ENCODE measurements around the gene ERICH3. TPM values are rescaled to one million over a fixed set of nuclear protein-coding genes. Genes with fewer than 3 reads are reported as not detected.

Gene ERICH3
- polyA plus RNA-seq, 4 donors = 0.45 to 0.53 (median 0.49) TPM

GRCh38 chr1:74591949-74592348 lies 81.6 kb downstream of the ERICH3 start:
- no peak for DNase-seq (ENCODE audit: low read depth in 4 of 4, low spot score in 3 of 4)

GRCh38 chr1:74590288-74590687 lies 83.3 kb downstream of the ERICH3 start:
- DNase-seq (ENCODE audit: low read depth in 4 of 4, low spot score in 3 of 4) = no peak

- DNase-seq (ENCODE audit: low read depth in 4 of 4, low spot score in 3 of 4) = no peak
Observed at GRCh38 chr1:74587888-74588287, 85.7 kb downstream of the ERICH3 start.

- DNase-seq (ENCODE audit: low read depth in 4 of 4, low spot score in 3 of 4) = no peak
Observed at GRCh38 chr1:74586253-74586897, 87.2 kb downstream of the ERICH3 start.

GRCh38 chr1:74584185-74584584 lies 89.4 kb downstream of the ERICH3 start:
- no peak for DNase-seq (ENCODE audit: low read depth in 4 of 4, low spot score in 3 of 4)

- no peak for DNase-seq (ENCODE audit: low read depth in 4 of 4, low spot score in 3 of 4)
Observed at GRCh38 chr1:74583397-74583796, 90.2 kb downstream of the ERICH3 start.

- no peak for DNase-seq (ENCODE audit: low read depth in 4 of 4, low spot score in 3 of 4)
Observed at GRCh38 chr1:74579425-74579824, 94.2 kb downstream of the ERICH3 start.

- DNase-seq (ENCODE audit: low read depth in 4 of 4, low spot score in 3 of 4) = no peak
Observed at GRCh38 chr1:74578101-74578500, 95.5 kb downstream of the ERICH3 start.

- no peak for DNase-seq (ENCODE audit: low read depth in 4 of 4, low spot score in 3 of 4)
Observed at GRCh38 chr1:74571891-74572290, 101.7 kb downstream of the ERICH3 start.

GRCh38 chr1:74571493-74571800 lies 102.1 kb downstream of the ERICH3 start:
- DNase-seq (ENCODE audit: low read depth in 4 of 4, low spot score in 3 of 4) = no peak

- DNase-seq (ENCODE audit: low read depth in 4 of 4, low spot score in 3 of 4) = no peak
Observed at GRCh38 chr1:74570797-74571492, 102.6 kb downstream of the ERICH3 start.

- no peak for DNase-seq (ENCODE audit: low read depth in 4 of 4, low spot score in 3 of 4)
Observed at GRCh38 chr1:74549932-74550331, 123.7 kb downstream of the ERICH3 start.

- DNase-seq (ENCODE audit: low read depth in 4 of 4, low spot score in 3 of 4) = no peak
Observed at GRCh38 chr1:74548961-74549750, 124.4 kb downstream of the ERICH3 start.

- DNase-seq (ENCODE audit: low read depth in 4 of 4, low spot score in 3 of 4) = no peak
Observed at GRCh38 chr1:74545821-74546220, 127.8 kb downstream of the ERICH3 start.

- no peak for DNase-seq (ENCODE audit: low read depth in 4 of 4, low spot score in 3 of 4)
Observed at GRCh38 chr1:74534241-74534640, 139.4 kb downstream of the ERICH3 start.

- no peak for DNase-seq (ENCODE audit: low read depth in 4 of 4, low spot score in 3 of 4)
Observed at GRCh38 chr1:74531796-74532195, 141.8 kb downstream of the ERICH3 start.

- no peak for DNase-seq (ENCODE audit: low read depth in 4 of 4, low spot score in 3 of 4)
Observed at GRCh38 chr1:74530892-74531291, 142.7 kb downstream of the ERICH3 start.

- no peak for DNase-seq (ENCODE audit: low read depth in 4 of 4, low spot score in 3 of 4)
Observed at GRCh38 chr1:74528123-74528522, 145.5 kb downstream of the ERICH3 start.

- DNase-seq (ENCODE audit: low read depth in 4 of 4, low spot score in 3 of 4) = no peak
Observed at GRCh38 chr1:74526708-74527107, 146.9 kb downstream of the ERICH3 start.

- DNase-seq (ENCODE audit: low read depth in 4 of 4, low spot score in 3 of 4) = no peak
Observed at GRCh38 chr1:74523873-74524480, 149.6 kb downstream of the ERICH3 start.

- peak in 2 of 4 donors; percentile 12 to 13 for DNase-seq (ENCODE audit: low read depth in 4 of 4, low spot score in 3 of 4)
Observed at GRCh38 chr1:74522148-74522547, 151.4 kb downstream of the ERICH3 start.
